Prostate gland (tissue), 2 donors: Measurements from ENCODE around the gene PTPRG.

ENCODE experiments used
- CTCF ChIP-seq, 4 experiments: fragments of 200-600 bp in 2 of 4; fragments of 450-650 bp in 2 of 4; sonication (generic) in 2 of 4; IDR thresholded peaks; 1 replicate in 3 of 4; 2 replicates in 1 of 4; pipeline ENCODE4 v1.5.1; 2016 to 2019; ENCODE audit warnings: antibody characterized with exemption in 4 of 4, mild to moderate bottlenecking in 2 of 4, moderate library complexity in 2 of 4
- POLR2A ChIP-seq: fragments of 450-650 bp; IDR thresholded peaks from one replicate; pipeline ENCODE4 v1.6.1; 2016; ENCODE audit warnings: antibody characterized with exemption, mild to moderate bottlenecking

GRCh38 chr3:62249484-62249776, 688.1 kb downstream of the PTPRG start:
- TF ChIP-seq CTCF (IDR thresholded peaks at IDR 0.05), result no peak
- no peak for TF ChIP-seq POLR2A
